Midbrain (tissue), 1 donor: ENCODE measurements around the gene KRT72.
"Not testable (repeated sequence)": the region's sequence is repeated elsewhere in the genome, so short reads cannot be mapped to it uniquely, and the experiment has no call there.

Experiments used
- DNase-seq: peaks from one replicate; lab custom pipeline; 2025; lab: John Stamatoyannopoulos, UW

Gene KRT72

DNA sequence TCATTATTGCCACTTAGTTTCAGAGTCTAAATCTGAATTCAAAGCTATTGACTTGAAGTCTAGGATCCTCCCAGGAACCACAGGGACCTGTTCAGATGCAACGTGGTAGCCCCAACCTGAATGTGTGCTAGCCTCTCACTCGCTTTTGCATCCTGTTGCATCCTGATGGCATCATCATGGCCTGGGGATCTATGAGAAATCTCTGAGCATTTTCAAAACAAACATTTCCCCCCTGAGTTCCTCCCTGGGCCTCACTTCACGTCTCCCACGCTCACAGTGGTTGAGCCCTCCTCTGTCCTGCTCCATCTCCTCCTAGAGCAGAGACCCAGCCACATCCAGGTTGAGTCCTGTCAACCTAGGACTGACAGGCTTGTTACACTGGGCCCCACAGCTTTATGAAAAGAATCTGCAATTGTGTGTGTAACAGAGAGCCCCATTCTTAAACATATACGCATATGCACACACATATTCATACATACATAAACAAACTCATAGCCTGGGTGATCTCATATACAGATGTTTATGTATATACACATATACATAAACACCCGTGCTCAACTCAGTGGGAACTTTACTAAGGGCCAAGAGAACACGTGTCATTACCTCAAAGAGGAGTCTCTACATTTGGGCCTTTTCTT lies 5.4 kb upstream of the KRT72 start:
- DNase-seq = no peak

DNA sequence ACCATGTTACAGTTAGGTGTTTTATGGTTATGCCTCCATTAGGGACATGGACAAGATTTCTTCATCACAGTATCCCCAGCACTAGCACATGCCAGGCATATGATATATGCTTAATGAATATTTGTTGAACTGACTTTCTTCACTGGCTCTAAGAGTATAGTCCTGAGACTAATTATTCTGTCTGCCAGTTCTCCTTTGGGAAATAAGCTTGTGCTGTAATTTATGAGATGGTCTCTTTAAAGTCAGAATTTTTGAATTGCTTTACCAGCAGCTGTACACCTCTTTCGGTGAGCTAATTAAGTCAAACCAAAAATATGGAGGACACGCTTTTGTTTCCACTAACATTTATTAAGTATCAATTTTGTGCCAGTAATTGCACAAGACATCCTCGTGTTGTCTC lies 4.8 kb upstream of the KRT72 start:
- no peak for DNase-seq

DNA sequence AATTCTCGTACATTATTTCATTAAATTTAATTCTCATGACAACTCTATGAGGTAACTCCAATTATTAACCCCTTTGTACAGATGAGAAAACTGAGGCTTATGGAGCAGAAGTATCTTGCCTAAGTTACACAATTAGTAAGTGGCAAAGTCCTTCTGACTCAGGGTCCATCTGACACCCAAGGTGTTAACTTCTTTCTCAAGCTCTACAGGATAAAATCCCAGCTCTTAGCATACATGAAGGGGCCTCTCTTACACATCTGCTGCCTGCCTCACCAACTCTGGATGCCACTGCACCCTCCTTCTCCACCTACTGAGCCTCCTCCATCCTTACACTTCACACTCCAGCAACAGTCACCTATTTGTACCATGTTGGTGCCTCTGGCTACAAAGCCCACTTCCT lies 4.3 kb upstream of the KRT72 start:
- DNase-seq = no peak

DNA sequence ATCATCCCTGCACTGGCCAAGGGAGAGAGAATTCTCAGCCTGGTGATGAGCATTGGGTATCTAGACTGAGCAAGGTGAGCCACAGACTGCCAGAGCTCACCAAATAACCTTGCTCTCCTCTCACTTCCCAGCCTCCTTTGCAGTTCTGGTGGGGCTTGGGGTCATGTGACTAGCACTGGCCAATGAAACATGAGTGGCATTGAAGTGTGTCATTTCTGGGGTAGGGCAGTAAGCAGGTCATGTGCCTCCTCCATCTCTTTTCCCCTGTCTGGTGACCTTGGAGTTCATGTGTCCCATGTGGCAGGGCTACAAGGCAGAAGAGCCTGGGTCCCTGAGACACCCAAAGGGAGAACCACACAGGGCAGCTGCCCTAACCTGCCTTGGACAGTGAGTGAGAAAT lies 3.6 kb upstream of the KRT72 start:
- no peak for DNase-seq

DNA sequence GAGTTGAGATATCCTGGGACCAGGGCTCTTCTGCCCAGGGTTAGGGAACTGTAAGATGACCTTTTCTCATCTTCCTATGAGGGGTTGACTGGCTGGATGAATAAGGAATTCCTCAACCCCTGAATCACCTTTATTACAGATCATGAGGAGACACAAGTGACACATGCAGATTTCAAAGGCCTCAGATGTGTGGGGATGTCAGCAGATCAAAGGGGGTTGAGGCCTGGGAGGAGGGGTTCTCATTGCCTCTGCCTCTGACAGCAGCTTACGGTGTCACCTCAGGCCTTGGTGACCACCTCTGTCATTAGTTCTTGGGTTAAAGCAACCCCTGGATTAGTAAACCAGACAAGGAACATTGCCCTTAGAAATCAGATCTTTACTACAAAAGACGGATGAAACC lies 2.1 kb upstream of the KRT72 start:
- DNase-seq = no peak

DNA sequence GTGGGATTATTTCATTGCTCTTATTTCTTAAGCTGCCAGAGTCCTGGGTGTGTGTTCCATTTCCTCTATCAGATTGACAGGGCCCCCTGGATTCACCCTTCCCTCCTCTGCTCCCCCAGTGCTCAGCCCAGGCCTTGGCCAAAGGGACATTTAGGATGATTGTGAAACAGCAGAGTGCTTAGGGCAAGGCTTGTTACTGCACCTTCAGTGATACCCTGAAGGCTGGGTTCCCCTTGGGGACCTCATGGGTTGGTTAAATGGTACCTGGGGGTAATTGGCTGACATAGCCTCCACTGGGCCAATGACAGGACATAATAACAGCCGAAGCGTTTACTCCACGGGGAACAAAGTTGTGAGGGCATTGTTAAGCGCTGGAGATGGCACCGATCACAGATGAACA lies 1.3 kb upstream of the KRT72 start:
- no peak for DNase-seq

DNA sequence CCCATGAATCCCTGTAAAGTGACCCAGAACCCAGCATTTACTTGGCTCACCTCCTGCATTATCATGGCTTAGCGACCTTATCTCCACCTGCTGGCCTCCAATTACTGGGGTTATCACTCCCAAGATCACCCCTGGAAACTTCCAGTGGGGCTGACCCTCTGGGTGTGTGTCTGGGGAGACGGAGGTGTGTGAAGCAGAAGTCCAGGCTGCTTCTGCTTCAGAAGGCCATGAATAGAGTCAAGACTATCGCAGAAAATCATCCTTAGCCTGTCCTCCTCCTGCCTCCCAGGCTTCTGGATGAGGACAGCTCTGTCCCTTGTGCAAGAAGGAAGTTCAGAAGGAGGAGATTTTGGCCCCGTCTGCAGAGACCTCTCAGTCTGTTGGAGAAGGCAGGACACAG lies 408 bp upstream of the KRT72 start:
- no peak for DNase-seq

DNA sequence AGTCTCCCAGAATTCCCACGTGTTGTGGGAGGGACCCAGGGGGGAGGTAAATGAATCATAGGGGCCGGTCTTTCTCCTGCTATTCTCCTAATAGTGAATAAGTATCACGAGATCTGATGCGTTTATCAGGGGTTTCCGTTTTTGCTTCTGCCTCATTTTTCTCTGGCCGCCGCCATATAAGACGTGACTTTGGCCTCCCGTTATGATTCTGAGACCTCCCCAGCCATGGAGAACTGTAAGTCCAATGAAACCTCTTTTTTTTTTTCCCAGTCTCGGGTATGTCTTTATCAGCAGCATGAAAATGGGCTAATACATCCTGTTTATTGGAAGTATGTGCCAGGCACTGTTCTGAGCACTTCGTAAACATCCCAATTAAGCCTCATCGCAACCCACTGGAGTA lies 788 bp downstream of the KRT72 start:
- DNase-seq = no peak

DNA sequence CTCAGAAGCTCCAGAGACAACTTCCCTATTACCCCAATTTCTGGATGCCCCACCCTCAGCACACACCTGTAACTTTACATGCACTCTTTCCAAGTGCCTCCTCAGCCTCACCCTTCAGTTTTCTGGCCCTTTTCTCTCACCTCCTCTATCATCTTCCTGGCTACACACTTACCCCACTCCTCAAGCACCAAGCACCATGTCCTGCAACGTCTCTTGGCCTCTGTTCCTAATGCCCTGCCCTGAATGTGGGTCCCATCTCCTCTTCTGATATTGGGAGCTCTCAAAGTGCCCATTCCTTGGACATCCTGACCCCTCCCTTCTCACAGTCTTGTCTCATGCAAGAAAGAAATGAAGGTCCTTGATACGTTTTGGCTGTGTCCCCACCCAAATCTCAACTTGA lies 1.2 kb downstream of the KRT72 start:
- DNase-seq = no peak

DNA sequence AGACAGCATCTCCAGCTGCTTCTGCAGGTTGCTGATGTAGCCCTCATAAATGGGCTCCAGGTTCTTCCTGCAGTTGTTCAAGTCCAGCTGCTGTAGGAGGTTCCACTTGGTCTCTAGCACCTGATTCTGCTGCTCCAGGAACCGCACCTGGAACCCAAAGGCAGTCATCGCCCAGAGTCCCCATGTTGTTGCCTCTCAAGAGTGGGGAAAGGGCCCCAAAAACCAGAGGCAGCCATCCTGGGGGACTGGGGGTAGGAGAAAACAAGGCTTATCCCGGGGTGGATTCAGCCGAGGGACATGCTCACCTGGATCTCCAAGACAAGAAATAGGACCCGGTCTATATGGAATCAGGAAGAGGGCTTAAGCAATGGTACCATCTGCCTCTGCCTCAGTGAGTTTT lies 2.3 kb downstream of the KRT72 start:
- no peak for DNase-seq

DNA sequence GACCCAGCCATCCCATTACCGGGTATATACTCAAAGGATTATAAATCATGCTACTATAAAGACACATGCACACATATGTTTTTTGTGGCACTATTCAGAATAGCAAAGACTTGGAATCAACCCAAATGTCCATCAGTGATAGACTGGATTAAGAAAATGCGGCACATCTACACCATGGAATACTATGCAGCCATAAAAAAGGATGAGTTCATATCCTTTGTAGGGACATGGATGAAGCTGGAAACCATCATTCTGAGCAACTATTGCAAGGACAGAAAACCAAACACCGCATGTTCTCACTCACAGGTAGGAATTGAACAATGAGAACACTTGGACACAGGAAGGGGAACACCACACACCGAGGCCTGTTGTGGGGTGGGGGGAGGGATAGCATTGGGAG lies 7.0 kb downstream of the KRT72 start:
- DNase-seq = not testable (repeated sequence)

DNA sequence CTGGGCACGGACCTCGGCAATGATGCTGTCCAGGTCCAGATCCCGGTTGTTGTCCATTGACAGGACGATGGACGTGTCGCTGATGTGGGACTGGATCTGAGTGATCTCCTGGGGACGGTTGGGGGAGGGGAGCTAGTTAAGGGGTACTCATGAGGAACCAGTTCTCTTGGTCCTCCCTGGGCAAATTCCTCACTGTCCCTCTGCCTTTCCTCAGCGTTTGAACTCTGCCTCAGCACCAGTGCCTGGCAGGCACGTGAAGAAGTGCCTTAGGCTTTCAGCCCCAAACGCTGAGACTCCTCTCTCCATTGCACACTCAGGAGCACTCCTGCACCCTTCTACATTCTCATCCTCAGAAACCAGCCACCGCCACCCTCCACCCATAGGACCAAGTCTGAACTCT lies 9.7 kb downstream of the KRT72 start:
- no peak for DNase-seq

DNA sequence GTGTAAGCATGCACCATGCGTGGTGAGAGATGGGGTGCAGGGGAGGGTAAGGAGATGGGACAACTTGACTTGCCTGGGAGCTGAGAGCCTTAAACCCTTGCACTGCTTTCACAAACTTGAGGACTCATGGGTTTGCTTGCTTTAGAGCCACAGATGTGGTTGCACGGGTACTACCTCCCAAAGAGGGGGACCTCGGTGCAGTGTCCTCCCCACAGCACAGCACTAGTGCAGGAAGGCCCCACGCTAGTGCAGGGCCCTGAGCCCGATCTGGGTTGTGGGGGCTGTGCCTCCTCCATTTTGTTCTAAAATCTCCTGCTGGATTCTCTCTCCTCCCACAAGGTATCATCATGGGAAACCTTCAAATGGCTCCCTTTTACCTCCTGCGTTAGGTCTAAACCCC lies 11.2 kb downstream of the KRT72 start:
- no peak for DNase-seq

DNA sequence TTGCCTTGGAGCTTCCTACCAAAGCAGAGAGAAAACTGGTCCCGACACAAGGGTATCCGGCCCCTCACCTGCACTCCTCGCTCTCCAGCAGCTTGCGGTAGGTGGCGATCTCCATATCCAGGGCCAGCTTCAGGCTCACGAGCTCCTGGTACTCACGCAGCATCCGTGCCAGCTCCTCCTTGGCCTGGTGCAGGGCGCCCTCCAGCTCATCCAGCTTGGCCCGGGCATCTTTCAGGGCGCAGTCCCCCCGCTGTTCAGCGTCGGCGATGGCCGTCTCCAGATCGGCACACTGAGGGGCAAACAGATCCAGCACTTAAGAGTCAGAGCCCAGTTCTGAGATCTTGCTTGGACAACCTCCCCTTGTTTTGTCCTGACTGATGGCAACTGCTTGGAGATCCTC lies 13.7 kb downstream of the KRT72 start:
- no peak for DNase-seq

DNA sequence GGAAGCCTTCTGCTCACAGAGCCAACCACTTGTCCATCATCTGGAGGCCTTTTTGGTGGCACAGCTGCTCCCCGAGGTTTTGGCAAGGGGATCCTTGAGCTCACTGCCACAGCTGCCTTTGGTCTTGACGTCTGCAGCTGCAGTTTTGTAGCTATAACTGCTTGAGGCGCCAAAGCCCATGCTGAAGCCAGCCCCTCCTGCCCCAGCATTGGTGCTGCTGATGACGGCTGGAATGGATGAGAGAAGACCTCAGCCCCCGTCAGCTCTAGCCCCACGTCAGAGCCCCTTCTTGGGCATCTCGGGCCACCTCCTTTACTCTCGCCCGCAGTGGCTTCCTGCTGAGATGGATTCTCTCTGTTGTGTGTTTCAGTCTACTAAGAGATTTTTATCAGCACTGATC lies 15.3 kb downstream of the KRT72 start:
- no peak for DNase-seq

DNA sequence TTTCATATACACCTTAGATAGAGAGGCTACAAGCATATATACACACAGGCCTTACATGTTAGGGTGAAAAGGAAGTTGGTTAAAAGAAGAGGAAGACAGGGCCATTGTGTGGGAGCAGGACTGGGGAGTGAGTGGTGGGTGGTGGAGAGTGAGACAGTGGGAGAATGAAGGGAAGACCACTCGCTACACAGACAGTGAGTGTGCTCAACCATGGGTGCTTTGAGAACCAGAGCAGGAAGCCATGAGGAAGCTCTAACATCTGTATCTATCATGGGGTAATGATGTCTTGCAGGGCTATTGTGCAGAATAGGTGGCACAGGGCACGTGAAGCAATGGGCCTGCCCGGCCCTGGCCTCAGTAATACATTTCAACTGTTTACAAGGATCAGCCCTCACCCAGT lies 16.2 kb downstream of the KRT72 start:
- no peak for DNase-seq

DNA sequence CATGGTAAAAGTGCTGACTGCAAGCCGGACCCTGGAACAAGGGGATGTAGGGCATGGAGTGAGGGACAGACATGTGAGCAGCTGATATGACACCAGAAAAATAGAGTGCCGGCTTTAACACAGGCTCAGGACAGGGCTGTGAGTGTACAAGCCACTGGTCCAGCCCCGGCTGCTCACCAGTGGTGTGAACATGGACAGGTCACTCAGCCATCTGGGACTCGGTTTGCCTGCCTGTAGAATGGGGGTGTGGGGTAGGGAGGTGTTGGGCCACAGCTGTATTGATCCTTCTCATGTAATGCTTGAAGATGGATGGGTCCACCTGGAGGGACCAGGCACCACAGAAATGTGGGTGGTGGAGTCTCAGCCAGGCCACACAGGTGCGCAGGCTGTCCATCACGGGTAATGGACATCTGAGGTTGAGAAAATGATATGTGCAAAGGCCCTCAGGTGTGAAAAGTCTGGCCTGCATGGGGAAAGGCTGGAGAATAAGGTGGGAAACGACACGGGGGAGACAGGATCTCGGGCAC lies 17.0 kb downstream of the KRT72 start:
- DNase-seq = no peak

DNA sequence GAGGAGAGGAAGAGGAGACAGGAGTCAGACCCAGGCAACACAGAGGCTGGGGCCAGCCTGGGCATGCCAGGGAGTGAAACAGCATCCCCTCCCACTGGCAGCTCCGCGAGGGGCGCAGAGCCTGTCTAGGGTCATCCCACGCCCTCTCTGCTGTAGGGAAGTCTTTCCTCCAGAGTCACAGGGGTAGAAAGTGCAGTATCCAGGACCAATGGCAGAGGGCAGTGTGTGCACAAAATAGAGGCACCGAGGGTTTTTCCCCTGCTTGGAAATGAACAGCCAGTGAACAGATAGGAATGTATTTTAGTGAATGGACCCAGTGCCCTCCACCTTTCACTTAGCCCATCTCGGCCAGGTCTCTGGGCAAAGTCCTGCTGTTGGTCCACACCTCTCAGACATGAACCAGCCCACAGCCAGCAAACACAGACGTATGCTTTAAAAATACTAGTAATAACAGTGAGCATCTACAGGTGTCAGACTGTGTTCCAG lies 18.2 kb downstream of the KRT72 start:
- DNase-seq = peak; percentile 52

DNA sequence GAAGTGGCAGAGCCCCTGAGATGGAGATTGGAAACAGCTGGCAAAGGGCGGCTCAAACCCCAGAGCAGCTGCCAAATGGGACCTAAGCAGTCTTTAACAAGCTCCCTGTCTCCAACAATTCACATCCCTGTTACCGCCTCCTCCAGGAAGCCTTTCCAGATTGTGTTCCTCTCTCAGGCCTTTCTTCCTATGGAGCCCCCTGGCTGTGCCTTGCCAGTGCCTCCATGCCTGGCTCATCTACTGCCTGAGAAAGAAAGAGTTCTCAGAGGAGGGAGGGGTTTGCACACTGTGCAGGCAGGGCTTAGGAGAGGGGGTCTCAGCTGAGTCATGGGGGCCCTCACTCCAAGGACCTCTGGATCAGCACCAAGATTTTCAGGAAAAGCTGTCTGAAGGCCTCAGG lies 18.8 kb downstream of the KRT72 start:
- no peak for DNase-seq

DNA sequence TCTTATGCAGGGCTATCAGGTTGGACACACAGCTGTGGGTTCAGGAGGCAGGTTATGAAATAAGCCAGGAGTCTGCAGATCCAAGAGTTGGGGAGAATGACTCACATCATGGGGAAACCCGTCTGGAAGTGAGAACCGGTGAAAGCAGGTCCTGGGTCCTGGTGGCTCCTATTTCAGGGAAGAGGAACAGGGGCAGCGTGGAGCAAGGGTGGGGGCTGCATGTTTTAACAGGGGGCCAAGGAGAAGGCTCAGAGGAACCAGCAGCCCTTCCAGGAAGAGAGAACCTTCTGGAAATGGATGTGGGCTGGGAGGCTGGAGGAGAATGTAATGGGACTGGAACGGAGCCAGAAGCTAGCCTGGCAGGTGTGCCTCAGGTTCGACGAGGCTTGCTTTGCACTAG lies 19.8 kb downstream of the KRT72 start:
- no peak for DNase-seq

DNA sequence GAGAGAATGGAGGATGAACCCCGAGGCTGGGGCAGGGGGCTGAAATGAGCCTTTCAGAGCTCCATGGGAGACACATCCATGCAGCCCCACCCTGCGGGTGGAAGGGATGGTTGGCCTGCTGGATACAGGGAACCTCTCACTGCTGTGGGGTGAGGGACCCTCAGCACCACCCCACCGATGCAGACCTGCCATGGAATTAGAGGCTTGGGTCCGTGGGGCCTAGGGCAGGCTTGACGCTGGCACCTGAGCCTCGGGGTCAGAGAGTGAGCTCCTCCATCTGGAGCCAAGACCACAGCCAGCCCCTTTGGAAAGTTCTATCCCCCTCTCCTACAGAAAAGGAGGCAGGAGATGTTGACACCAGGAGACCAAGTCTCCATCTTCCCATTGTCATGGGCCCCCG lies 20.2 kb downstream of the KRT72 start:
- DNase-seq = no peak

DNA sequence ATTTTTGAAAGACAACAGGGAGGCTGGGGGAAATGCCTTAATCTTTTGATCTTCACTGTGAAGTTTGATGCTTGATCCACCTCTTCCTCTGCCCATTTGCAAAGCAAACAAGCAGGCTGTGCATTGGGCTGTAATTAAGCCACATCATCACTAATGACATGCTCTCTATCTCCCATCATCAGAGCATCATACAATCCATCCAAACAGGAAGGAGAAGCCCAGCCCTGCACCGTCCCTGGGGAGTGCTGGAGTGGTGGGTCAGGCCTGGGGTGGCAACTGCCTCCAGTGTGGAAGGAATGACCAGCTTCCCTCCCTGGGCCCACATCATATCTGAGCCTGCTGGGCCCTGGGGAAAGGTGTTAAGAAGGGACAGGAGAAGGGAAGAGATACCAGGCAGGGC lies 20.8 kb downstream of the KRT72 start:
- no peak for DNase-seq

DNA sequence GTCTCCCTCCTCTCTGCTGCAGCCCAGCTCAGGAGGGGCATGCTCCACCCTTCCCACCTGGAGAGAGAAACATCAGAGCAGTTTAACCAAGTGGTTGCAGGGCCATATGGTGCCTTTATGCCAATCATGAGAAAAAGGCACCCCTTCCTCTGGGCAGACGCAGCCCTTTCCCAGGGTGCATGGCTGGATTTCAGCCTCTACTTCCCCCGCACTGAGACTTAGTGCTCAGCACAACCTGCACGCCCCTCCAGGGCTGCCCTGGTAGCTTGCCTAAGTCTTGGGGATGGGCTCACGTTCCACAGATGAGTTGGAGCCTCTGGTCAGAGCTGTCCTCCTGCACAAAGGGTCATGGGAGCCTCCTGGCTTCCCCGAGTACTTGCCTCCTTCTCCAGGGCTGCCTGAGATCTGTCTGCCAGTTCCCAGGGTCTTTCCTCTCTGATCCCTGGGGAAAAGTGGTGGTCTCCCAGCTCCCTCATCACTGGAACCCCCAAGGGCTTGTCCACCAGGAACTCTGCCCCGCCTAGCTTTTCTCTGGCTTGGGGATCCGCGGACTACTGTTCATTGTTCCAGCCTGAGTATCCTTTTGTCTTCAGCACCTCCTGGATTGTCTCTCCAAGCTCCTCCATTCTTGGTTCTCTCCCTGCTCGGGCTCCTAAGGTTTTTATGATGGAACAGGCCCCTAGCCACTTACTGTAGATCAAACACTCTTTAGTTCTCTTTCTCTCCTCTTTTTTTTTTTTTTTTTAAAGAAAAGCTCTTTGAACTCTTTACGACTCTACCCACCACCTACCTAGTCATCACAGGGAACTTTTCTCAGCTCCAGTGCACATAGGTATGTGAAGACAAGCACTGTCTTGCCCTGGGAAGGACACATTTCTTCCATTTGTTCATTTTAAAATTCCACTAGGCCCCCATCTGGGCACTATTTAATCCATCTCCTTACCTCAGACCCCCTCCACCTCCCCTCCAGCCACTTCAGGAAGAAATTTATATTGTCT lies 21.5 kb downstream of the KRT72 start:
- no peak for DNase-seq
